ENCODE results near the gene USP15.

The USP15 gene

DNA sequence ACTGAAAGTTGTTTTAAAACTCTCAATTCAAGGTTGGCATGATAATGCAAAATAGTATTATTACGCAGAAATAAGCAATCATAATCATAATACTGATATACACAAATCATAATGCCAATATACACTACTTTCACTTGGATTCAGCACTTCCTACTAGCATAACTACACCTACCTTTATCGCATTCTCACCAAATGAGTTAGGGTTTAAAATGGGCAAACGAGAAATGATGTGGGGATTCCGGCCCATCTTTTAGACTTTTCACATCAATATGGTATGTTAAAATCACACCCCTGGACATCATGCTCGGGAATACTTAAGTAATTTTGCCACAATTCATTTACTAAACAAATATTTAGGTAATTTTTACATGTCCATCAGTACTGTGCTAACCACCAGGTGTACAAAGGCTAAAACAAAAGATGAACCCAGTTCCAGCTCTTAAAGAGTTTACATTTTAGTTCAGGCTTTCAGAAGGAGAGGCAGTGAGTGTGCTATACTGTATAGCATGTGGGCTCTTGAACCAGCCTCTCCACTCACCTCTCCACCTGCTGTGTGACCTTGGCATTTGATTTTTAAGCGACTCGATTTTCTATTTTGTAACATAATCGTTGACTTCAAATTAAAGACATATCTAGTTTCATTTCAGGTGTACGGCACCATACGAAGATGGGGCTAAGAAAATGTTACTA is 1.1 kb upstream of the USP15 start:
- peak; percentile 10 for DNase-seq

DNA sequence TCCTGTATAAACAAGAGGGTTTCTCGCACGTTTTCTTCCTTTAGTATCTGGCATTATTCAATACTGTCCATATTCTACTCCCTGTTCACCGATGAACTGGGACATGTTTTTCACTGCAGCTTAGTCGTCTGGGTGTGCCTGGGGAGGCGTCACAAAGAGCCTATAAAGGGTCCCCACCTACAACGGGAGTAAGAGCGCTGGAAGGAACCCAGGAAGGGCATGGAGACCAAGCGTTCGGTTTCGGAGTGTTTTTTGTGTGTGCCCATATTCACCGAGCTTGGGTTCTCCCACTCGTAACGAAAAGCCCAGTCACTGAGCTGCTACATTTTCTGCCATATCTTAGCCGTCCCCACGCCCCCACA is 592 bp upstream of the USP15 start:
- DNase-seq = no peak

DNA sequence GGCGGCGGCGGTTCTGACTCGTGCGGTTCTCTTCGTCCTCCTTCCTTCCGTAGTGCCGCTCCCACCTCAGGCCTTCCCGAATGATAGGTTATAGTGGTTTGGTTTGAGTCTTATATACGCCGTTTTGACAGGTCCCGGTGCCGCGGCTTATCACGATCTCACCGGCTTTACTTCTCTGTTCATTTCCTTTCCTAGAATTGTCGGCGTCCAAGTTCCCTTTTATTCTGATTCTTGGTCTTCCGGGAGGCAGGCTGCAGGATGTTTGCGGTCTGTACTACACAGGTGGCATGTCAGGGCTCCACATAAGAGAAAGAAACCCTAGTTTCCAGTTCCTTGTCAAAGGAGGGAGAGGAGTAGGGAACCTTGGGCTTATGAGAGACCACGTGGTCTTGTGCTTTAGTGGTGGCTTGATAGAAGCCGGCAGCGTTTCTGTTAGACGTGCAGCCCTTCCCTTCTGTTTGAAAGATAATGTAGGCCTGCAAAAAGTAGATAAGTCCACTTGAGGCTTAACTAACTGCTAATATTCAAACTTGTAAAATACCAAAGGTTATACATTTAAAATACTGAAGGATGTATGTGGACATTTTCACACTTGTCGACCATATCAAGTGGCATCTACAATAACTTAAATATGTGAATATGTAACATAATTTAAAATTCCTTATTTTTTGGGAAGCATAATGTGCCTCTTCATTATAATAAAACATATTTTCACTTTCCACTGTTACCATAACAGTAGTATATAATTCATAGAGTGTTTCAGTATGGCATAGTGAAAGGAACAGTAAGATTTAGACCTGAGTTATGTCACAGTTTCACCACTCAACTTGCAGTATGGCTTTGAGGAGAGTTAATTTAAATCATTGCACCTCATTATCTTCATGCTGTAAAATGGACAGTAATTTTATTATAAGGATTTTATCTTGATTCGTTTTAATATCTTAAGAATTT is 804 bp downstream of the USP15 start:
- no peak for DNase-seq

- no peak for DNase-seq
Observed at GRCh38 chr12:62261876-62262517, 1.8 kb downstream of the USP15 start.

- no peak for DNase-seq
Observed at GRCh38 chr12:62263232-62263631, 3.0 kb downstream of the USP15 start.

- no peak for DNase-seq
Observed at GRCh38 chr12:62263966-62264365, 3.8 kb downstream of the USP15 start.

DNA sequence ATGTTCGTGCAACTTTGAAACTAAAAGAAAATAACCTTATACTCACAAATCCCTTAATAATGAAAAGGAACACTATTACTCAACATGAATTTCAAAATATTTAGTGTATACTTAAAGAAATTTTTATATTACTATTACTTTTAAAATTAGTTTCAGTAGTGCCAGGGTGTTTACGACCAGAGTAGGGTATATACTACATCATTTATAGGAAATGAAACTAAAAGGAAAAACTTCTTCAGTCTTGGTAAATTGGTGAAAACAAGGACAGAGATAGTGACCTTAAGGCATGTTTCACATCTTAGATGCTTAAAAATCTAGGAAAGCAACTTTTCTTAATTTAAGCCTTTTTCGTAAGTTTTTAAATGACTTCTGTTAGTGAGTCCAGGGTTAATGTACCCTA is 4.5 kb downstream of the USP15 start:
- DNase-seq = no peak

- no peak for DNase-seq
Observed at GRCh38 chr12:62265511-62265910, 5.3 kb downstream of the USP15 start.

- DNase-seq = no peak
Observed at GRCh38 chr12:62267026-62267425, 6.8 kb downstream of the USP15 start.

DNA sequence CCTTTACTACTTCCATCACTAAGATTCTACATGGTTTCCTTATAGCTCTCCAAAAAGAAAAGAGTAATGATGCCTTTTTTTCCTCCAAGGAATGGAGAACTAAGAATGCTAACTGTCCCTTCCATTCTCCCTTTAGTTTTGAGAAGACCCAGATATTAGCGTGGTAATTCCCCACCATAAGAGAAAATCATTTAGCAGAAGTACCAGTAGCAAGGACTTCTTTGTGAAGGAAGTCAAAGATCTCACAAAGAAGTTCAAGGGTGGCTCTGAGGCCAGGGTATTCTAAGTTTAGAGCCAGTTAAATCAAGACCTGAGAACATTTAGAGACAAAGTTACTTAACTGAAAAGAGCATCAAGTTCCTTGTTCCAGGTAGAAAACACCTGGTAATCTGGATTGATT is 7.3 kb downstream of the USP15 start:
- no peak for DNase-seq

- DNase-seq = no peak
Observed at GRCh38 chr12:62268956-62269355, 8.8 kb downstream of the USP15 start.

DNA sequence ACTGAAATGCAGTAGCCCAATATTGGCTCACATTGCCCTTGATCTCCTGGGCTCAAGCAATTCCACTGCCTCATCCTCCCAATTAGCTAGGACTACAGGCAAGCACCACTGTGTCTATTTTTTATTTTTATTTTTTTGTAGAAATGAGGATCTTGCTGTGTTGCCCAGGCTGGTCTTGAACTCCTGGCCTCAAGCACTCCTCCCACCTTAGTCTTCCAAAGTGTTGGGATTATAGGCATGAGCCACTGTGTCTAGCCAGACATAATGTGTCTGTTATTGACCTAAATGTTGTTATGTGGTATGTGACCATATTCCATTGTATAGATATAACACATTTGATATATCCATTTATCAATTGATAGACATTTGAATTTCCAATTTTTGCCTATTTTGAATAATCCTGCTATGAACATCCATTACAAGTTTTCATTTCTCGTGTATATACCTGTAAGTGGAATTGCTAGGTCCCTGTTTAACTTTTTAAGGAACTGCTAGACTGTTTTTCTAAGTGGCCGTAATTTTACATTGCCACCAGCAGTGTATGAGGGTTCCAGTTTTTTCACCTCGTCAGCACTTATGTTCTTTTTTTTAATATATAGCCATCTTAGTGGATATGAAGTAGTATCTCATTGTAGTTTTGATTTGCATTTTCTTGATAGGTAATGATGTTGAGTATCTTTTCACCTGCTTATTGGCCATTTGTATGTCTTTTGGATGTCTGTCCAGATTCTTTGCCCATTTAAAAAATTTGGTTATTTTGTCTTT is 9.4 kb downstream of the USP15 start:
- DNase-seq = no peak

DNA sequence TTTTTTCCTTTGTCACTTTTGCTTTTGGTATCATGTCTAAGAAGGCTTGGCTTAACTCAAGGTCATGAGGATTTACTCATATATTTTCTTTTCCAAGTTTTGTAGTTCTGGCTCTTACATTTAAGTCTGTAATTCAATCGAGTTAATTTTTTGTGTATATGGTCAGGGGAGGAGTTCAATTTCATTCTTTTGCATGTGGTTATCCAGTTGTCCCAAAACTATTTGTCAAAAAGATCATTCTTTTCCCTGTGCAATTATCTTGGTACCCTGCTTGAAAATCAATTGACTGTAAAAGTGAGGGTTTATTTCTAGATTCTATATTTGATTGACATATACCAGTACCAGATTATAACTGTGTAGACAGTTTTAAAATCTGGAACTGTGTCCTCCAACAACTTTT is 10.2 kb downstream of the USP15 start:
- DNase-seq = no peak

- DNase-seq = no peak
Observed at GRCh38 chr12:62270872-62271271, 10.7 kb downstream of the USP15 start.

DNA sequence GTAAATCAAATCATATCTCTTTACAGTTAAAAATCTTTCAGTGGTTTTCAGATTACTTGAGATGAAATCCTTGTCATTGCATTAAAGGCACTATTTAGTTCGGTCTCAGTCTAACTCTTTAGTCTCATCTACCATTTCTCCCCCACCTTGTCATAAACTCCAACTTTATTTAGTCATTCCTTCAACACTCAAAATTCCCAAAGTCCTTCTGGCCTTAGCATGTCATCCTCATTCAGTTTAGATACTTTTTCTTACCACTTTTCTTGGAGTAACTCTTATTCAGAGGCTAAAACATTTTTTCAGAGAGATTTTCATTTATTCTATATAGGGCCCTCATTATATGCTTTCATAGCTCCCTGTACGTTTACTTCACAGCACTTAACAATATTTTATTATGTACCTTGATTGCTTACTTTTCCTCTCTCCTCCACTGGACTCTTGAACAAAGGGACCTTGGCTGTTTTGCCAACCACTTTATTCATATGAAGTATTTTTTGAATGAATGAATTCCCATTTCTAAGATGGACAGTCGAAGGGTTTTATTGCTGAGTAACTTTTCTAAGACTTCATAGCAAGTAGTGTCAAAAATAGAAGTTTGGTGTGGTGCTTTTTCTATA is 12.8 kb downstream of the USP15 start:
- no peak for DNase-seq

GRCh38 chr12:62273724-62274380 is 13.6 kb downstream of the USP15 start:
- no peak for DNase-seq

DNA sequence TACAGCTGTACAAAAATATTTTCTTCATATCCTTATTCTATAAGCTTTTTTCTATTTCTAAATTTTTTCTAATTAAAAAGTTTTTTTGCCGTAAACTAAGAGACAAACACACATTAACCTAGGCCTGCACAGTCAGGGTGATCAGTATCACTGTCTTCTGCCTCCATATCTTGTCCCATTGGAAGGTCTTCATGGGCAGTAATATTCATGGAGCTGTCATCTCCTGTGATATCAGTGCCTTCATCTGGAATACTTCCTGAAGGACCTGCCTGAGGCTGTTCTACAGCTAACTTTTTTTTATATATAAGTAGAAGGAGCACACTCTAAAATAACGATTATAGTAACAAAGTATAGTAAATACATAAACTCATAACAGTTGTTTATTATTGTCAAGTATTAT is 17.8 kb downstream of the USP15 start:
- DNase-seq = no peak

DNA sequence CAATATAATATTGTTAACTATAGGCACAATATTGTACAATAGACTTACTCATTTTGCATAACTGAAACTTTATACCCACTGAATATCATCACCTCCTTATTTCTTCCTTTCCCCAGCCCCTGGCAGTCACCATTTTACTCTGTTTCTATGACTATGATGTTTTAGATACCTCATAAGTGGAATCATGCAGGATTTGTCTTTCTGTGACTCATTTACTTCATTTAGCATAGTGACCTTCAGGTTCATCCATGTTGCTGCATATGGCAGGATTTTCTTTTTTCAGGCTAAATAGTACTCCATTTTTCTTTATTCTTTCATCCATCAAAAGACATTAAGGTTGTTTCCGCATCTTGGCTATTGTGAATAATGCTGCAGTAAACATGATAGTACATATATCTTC is 18.9 kb downstream of the USP15 start:
- DNase-seq = no peak

- no peak for DNase-seq
Observed at GRCh38 chr12:62279961-62280360, 19.8 kb downstream of the USP15 start.

DNA sequence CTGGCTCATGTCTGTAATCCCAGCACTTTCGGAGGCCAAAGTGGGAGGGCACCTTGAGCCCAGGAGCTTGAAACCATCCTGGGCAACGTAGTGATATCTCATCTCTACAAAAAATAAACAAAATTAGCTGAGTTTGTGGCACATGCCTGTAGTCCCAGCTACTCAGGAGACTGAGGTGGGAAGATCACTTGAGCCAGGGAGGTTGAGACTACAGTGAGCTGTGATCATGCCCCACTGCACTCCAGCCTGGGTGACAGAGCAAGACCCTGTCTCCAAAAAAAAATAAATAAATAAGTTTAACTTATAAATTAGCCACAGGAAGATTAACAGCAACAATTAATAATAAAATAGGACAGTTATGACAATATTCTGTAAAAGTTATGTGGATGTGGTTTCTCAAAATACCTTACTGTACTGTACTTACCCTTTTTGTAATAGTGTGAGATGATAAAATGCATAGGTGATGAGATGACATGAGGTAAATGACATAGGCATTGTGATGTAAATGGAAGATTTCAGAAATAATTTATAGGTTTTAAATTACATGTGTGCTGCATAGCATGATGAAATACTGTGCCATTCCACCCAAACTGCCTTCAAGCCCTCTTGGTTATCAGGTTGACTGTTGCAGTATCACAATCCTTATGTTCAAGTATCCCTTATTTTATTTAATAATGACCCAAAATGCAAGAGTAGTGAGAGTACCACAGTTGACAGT is 22.0 kb downstream of the USP15 start:
- no peak for DNase-seq

GRCh38 chr12:62284749-62285148 is 24.5 kb downstream of the USP15 start:
- DNase-seq = no peak
